Activated CD8-positive, alpha-beta memory T cell treated with anti-CD3 and anti-CD28 coated beads, Interleukin-2, amount 50 U/mL, for 4 hours (primary cell): ENCODE data around the gene PRKCZ.
"Not testable (repeated sequence)": the region's sequence is repeated elsewhere in the genome, so short reads cannot be mapped to it uniquely, and the experiment has no call there.

Experiments used
- DNase-seq: peaks from one replicate; pipeline ENCODE4 v3.0.0-alpha.2; 2020

The PRKCZ gene

DNA sequence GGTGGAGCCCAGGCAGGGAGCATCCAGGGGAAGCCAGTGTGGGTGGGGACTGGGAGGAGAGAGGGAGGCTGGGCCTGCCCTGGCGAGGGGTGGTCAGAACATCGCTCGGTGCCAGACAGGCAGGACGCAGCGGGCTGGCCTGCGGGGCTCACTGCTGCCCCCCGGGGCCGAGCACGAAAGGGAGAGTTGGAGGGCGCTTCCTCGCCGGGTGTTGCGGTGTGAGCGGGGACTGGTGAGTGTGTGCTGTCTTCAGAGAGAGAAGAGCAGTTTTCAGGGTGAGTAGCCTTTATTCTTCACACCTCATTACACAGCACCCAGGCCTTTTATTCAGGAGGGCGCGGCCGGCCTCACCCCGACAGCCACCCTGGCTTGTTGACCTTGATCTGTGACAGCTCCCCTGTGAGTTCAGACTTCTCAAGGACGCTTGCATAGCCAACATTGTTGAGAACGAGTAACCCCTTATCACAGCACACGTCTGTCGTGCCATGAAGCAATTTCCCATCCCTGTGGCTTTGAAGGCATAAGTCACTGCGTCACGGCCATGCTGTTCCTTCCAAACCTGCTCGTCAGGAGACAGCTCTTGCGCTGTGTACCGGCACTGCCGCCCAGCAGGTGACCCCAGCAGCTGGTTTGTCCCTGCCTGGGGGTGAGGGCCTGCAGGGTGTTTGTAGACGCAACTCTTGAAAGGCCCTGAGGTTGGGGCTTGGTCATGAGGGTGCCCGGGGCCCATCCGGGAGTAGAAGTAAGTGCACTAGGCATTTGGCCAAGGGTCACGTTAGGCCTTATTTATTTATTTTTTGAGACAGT, 54.6 kb downstream of the PRKCZ start:
- DNase-seq, result no peak

GRCh38 chr1:2105781-2106524, 55.7 kb downstream of the PRKCZ start:
- no peak for DNase-seq

DNA sequence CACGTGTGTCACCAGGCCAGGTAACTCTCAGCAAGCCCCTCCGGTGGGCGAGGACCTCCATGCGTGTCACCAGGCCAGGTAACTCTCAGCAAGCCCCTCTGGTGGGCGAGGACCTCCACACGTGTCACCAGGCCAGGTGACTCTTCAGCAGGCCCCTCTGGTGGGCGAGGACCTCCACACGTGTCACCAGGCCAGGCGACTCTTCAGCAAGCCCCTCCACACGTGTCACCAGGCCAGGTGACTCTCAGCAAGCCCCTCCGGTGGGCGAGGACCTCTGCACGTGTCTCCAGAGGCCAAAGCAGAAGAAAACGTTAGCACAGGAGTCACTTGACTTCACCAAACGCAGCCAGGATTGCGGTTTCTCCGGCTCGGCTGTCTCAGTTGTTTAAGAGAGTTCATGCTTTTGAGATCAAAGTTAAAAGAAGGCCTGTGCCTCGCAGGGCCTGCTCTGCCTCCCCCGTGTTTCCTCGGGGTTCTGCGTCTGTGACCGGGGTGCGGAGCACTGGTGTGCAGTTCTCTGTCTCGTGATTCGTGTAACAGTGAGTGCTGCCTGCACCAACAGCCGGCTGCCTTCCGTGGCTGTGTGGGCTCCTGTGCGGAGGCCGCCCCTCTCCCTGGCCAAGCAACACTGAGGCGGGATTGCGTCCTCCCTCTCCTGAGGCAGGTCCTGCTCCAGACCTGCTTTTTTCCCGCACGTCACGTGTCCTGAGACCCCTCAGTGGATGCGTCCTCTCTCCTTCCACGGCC, 56.6 kb downstream of the PRKCZ start:
- DNase-seq, result no peak

- no peak for DNase-seq
These were observed 57.5 kb downstream of the PRKCZ start for GRCh38 chr1:2107586-2108212.

GRCh38 chr1:2108213-2108876, 58.1 kb downstream of the PRKCZ start:
- DNase-seq, result no peak

GRCh38 chr1:2108877-2109580, 58.8 kb downstream of the PRKCZ start:
- DNase-seq, result no peak

GRCh38 chr1:2109581-2110021, 59.4 kb downstream of the PRKCZ start:
- DNase-seq, result no peak

- no peak for DNase-seq
These were observed 60.1 kb downstream of the PRKCZ start for GRCh38 chr1:2110191-2110737.

- DNase-seq, result no peak
These were observed 60.8 kb downstream of the PRKCZ start for GRCh38 chr1:2110738-2111673.

DNA sequence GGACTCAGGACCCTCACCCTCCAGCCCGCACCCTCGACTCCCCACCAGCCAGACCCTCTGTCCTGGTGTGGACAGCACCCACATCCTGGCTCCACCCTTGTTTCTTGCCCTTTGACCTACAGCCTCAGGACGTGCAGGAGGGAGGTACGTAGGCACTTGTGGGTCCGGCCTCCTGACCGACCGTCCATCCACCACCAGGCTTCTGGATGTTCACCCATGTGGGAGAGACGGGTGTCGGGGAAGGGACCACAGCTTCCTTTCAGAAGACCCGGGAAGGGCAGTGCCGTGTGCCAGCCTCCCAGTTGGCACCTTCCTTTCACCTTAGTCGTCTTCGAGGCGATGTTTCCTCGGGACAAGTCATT, 61.4 kb downstream of the PRKCZ start:
- DNase-seq, result no peak

DNA sequence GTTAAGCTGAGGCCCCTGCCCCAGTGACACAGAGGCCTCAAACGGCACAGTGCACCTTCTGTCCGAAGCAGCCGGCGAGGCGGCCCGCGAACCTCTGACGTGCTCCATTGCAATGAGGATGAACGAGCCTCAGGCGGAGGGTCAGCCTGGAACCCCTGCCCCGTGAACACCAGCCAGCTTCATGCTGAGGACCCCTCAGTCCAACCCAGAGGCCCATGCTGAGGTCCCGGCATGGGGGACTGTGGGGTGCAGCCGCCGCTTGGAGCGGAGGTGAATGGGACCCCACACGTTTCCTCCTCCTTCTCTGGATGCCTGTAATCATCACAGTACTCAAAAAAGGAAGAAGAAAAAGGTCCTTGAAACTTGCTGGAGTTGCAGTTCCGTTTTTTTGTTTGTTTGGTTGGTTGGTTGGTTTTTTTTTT, 62.1 kb downstream of the PRKCZ start:
- no peak for DNase-seq

- no peak for DNase-seq
These were observed 63.5 kb downstream of the PRKCZ start for GRCh38 chr1:2113620-2114135.

GRCh38 chr1:2114635-2115007, 64.4 kb downstream of the PRKCZ start:
- DNase-seq, result not testable (repeated sequence)

GRCh38 chr1:2115008-2115641, 64.9 kb downstream of the PRKCZ start:
- DNase-seq, result no peak

DNA sequence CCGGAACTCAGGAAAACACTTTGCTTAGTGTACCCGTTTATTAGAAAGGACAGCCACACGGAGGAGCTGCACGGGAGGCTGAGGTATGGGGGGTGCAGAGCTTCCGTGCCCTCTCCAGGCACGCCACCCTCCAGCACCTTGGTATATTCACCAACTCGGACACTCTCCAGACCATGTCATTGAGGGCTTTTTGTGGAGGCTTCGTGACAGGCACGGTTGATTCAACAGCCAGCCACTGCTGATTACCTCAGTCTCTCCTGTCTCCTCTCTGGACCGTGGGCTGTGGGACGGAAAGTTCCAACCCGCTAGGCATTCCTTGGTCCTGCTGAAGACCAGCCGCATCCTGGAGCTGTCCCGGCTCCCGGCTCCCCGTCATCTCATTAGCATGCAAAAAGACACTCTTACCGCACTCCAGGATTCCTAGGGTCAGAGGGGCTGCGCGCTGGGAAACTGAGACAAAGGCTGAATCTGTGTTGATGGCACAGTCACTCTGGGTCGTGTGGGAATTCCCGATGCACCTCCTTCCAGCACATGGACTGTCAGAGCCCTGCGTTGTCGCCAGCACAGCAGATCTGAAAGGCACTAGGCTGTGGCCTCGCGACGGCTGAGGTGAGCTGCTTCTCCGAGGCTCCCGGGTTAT, 65.6 kb downstream of the PRKCZ start:
- no peak for DNase-seq

- no peak for DNase-seq
These were observed 69.7 kb downstream of the PRKCZ start for GRCh38 chr1:2119886-2120285.

GRCh38 chr1:2121101-2121691, 71.0 kb downstream of the PRKCZ start:
- DNase-seq, result no peak

- not testable (repeated sequence) for DNase-seq
These were observed 71.6 kb downstream of the PRKCZ start for GRCh38 chr1:2121794-2122193.
